ENCODE measurements around the gene MSRB2.
A peak's percentile ranks its signal among the peaks of the same experiment; 100 is the strongest.
"Not testable (repeated sequence)": the region's sequence is repeated elsewhere in the genome, so short reads cannot be mapped to it uniquely, and the experiment has no call there.

MSRB2 gene

GRCh38 chr10:23095404-23095965 is at the start of gene MSRB2:
Gene MSRB2 (plus strand): TSS chr10:23095579. CDS start chr10:23095609, 30 bp downstream.
- peak; percentile 76 for DNase-seq

- no peak for DNase-seq
Measured at GRCh38 chr10:23046027-23046426, 49.4 kb upstream of the MSRB2 start.

GRCh38 chr10:23047201-23048050 is 48.0 kb upstream of the MSRB2 start:
- no peak for DNase-seq

GRCh38 chr10:23048191-23048590 is 47.2 kb upstream of the MSRB2 start:
- no peak for DNase-seq

GRCh38 chr10:23051278-23051677 is 44.1 kb upstream of the MSRB2 start:
- DNase-seq, result no peak

- no peak for DNase-seq
Measured at GRCh38 chr10:23051855-23052331, 43.5 kb upstream of the MSRB2 start.

- DNase-seq, result peak; percentile 5
Measured at GRCh38 chr10:23053036-23053435, 42.3 kb upstream of the MSRB2 start.

GRCh38 chr10:23055424-23056185 is 39.8 kb upstream of the MSRB2 start:
- DNase-seq, result no peak

- no peak for DNase-seq
Measured at GRCh38 chr10:23056186-23056579, 39.2 kb upstream of the MSRB2 start.

- DNase-seq, result no peak
Measured at GRCh38 chr10:23058366-23058765, 37.0 kb upstream of the MSRB2 start.

GRCh38 chr10:23060918-23061317 is 34.5 kb upstream of the MSRB2 start:
- DNase-seq, result no peak

GRCh38 chr10:23063045-23063972 is 32.1 kb upstream of the MSRB2 start:
- no peak for DNase-seq

- no peak for DNase-seq
Measured at GRCh38 chr10:23063973-23064812, 31.2 kb upstream of the MSRB2 start.

GRCh38 chr10:23064813-23065114 is 30.6 kb upstream of the MSRB2 start:
- not testable (repeated sequence) for DNase-seq

GRCh38 chr10:23065181-23065948 is 30.0 kb upstream of the MSRB2 start:
- peak; percentile 32 for DNase-seq

- no peak for DNase-seq
Measured at GRCh38 chr10:23067337-23067736, 28.0 kb upstream of the MSRB2 start.

GRCh38 chr10:23067939-23068775 is 27.2 kb upstream of the MSRB2 start:
- DNase-seq, result peak; percentile 45

GRCh38 chr10:23069019-23069815 is 26.2 kb upstream of the MSRB2 start:
- no peak for DNase-seq

Data from NCI-H2029 (cell line).